HG03196 (cell line): Measurements from ENCODE around the gene EML2.
"Not testable (repeated sequence)": the region's sequence is repeated elsewhere in the genome, so short reads cannot be mapped to it uniquely, and the experiment has no call there.

Experiments
- ATAC-seq: cut with Tn5 transposase; IDR thresholded peaks from one replicate; pipeline ENCODE4 v1.9.1; 2021; ENCODE audit not compliant: unreplicated experiment

The EML2 gene

DNA sequence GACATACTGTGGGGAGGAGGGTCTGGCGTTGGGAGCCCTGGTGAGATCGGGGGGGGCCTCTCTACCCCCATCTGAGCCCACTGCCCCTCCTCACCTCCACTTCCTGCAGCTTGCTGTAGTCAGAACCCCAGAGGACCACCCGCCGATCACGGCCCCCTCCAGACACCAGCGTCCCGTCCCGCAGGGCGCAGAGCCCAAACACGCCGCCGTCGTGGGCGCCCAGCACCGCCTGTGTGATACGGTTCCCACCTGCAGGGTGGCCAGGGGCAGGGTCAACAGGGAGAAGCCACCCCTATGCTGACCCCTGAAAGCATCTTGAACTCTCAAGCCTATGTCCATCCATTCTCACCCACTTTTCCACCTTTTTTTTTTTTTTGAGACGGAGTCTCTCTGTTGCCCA is 17.8 kb downstream of the EML2 start:
- no peak for ATAC-seq

DNA sequence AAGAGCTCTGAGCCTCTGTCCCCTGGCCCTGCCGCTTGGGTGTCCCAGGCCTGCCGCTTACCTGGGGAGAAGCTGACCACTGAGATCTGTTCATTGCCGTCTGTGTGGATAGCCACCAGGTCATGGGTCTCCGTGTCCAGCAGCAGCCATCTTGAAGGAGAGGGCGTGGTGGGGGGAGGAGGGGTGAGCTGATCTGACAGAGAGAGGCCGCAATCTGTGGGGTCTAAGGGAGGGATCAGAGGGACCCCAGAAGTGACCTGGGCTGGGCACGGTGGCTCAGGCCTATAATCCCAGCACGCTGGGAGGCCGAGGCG is 22.5 kb downstream of the EML2 start:
- ATAC-seq = no peak

DNA sequence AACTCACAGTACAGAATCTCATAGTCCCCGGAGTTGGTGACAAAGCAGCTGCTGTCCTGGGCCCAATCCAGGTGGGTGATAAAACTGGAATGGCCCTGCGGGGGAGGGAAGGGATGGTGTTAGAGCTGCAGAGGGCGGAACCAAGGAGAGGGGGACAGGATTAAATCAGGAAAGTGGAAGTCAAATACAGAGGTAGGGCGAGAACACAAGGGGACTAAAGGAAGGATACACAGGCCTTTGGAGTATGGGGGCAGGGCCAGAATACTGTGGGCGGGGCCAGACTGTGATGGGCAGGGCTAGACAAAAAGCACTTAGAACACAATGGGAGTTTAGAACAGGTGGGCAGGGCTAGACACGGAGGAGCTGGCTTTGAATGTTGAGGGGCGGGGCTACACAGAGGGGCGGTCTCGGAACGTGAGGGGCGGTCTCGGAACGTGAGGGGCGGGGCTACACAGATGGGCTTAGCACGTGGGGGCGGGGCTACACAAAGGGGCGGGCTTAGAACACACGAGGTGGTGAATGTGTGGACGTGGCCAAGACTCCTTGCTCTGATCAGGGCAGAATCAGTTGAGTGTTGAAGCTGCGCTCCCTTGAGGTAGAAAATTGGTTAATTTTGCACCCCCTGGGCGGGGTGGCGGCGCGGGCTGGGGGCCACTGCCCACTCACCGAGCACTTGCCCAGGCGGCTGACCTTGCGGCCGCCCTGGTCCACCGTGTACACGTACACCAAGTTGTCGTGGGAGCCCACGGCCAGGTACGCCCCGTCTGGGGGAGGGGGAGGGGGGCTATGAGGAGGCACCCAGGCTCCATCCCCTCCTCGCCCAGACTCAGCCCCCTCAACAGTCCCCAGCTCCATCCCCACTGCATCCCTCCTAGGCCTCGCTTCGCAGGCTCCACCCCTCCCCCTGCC is 23.1 kb downstream of the EML2 start:
- ATAC-seq = no peak

DNA sequence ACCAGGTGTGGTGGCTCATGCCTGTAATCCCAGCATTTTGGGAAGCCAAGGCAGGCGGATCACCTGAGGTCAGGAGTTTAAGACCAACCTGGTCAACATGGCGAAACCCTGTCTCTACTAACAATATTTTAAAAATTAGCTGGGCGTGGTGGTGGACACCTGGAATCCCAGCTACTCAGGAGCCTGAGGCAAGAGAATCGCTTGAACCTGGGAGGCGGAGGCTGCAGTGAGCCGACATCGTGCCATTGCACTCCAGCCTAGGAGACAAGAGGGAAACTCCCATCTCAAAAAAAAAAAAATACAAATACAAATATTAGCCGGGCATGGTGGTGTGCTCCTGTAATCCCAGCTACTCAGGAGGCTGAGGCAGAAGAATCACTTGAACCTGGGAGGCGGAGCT is 24.1 kb downstream of the EML2 start:
- not testable (repeated sequence) for ATAC-seq

DNA sequence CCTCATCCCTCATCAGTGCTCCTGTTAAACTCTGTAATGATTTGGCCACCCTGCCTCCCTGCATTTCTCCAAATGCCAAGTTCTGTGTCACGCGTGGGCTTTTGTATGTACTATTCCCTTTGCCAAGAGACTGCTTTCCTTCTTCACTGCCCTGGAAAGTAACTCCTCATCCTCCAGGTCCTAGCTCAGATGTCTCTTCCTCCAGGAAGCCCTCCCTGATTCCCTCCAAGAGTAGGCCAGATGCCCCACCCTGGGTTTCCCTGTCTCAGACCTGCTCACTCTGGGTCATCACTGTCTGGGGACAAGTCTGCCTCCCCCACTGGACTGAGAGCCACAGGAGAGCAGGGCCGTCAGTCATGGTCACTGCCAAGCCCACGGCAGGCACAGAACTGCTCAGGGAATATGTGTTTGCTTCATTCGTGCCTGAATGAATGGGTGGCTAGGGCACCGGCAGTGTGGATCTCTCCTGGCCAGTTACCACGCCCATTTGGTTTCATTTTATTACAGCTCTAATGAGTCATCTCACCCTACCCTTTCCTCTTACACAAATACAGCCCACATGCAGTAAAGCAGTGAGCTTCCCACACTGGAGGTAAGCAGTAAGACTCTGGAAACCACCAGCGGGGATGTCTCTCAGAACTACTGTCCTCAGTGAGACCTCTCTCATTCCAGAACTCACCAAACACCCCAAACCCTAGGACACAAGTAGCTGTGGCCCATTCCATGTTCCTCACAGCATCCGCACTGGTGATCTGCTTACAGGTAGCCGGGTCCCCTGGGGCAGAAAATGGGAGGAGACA is 25.1 kb downstream of the EML2 start:
- ATAC-seq = no peak

DNA sequence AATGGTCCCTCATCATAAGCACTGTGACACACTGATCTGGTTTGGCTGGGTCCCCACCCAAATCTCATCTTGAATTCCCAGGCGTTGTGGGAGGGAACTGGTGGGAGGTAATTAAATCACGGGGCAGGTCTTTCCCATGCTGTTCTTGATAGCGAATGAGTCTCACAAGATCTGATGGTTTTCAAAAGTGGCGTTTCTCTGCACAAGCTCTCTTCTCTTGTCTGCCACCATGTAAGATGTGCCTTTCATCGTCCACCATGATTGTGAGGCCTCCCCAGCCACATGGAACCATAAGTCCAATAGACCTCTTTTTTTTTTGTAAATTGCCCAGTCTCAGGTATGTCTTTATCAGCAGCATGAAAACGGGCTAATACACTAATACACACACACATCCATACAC is 30.2 kb downstream of the EML2 start:
- no peak for ATAC-seq

DNA sequence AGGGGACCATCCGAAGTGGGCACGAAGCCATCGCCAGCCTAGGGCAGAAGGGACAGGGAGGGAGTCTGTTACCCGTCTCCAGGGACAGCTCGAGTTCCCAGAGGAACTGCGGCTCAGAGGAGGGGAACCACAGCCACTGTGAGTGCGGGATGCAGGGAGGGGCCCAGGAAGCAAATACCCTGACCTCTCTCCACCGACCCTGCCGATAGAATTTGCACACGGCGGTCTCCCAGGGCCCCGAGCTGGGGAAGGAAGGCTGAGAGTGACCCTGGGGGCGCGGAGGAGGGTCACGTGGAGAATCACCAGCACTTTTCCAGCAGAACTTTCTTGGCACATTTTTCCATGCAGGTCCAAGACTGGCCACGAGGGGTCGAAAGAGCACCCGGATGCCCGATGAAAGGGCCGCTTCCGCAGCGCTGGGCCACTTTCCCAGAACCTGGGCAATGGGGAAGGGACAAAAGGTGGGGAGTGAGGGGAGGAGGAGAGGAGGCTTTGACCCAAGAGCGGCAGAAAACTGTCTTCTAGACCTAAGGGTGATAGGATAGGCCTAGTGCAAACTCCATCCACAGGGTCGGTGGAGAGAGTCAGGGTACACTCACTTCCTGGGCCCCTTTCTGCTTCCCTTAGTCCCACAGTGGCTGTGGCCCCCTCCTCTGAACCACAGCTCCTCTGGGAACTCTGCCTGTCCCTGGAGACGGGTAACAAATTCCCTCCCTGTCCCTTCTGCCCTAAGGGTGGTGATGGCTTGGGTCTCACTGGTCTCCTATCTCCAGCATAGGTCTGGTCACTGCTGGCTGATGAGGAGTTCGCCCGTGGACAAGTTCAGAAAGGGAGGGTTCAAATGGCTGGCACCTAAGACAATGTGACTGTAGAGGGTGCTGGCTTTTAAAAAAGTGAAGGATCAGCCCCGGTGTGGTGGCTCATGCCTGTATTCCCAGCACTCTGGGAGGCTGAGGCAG is 31.8 kb downstream of the EML2 start:
- ATAC-seq = no peak

DNA sequence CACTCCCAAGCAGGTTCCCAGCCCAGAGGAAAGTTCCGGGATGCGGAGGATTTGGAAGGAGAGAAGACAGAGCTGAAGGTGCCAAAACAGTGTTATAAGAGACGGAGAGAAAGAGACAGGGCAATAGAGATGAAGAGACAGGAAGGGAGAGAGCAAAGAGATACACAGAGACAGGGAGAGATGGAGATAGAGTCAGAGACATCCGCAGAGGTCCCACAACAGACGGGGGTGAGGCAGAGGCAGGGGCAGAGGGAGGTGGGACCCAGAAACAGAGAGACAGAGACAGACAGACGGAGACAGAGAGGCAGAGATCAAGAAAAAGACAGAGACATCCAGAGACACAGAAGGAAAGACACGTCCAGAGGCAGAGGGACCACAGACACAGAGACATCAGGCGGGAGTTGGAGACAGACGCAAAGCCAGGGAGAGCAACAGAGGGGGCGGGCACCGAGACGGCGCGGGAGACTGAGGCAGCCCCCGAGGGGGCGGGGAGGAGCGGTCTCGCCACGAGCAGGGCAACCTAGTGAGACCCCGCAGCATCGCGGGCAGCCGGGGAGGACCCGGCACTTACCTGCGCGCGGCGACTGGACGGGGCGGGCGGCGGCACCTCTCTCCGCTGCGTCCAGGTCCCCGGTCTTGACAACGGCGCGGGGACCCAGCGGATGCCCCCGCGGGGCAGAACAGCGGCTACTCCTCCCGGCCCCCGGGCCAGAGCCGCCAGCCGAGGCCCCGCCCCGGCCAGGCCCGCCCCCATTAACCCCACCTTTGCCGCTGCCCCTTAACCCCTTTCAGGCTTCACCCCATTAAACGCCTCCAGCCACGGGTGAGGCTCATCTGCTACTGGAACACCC is 37.4 kb downstream of the EML2 start, which contains the start of gene GPR4:
GPR4 (minus strand) TSS at position 689 of the 851 bp plus-strand sequence. CDS start 10,346 bp downstream, outside the sequence.
- ATAC-seq = no peak

DNA sequence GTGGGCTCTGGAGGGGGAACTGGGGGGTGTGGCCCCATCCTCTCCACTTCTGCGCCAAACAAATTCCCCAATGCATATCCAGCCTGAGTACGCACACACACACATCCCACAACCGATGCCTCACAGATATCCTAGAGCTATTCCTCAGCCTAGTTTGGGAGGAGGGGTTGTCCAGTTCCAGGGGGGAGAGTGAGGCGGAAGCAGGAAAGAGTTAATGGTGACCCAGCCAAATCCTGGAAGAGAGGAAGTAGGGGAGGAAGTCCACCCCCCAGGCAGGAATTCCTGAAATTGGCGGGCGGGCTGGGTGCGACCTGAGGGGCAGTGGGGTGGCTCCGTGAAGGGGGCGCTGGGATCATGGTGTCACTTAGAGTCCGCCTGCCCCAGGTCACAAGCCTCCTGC is 38.1 kb downstream of the EML2 start:
- no peak for ATAC-seq

DNA sequence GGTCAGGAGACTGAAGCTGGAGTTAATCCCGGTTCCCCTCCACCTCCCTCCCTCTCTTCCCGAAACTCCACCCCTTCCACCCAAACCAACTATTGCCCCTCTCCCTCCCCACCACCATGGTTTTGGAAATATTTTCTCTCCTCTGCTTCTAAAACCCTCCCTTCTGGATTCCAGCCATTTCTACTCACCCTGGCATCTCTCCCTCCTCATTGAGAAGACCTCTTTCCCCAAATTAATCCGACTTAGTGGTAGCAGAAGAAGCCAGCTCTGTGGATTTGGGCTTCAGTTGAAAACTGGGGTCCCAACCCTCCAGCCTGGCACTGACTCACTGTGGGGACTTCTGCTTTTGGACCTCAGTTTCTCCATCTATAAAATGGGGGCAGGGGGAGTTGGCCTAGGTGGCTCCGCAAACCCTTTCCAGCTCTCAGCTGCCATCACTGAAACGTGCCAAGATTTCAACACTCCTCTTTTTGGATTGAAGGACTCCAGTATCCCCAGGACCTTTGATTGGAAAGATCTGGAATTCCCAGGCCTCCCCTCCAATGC is 38.8 kb downstream of the EML2 start:
- ATAC-seq = no peak

DNA sequence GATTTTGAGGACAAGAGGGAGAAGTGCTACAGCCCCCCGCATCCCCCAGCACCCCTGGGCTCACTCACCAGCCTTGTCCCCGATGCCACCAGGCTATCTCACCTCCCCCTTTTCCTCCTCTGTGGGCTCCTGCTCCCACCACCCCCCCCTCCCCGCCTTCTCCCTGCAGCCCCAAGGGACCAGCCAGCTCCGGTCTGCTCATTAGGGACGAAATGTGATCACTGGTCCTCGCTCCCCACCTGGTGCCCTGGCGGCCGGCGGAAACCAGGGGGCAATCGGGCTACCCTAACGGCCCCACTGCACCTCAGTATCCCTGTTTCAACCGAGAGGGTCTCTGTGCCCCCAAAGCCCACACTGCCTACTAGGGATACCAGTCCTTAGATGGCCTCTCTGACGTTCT is 39.9 kb downstream of the EML2 start:
- ATAC-seq = no peak

DNA sequence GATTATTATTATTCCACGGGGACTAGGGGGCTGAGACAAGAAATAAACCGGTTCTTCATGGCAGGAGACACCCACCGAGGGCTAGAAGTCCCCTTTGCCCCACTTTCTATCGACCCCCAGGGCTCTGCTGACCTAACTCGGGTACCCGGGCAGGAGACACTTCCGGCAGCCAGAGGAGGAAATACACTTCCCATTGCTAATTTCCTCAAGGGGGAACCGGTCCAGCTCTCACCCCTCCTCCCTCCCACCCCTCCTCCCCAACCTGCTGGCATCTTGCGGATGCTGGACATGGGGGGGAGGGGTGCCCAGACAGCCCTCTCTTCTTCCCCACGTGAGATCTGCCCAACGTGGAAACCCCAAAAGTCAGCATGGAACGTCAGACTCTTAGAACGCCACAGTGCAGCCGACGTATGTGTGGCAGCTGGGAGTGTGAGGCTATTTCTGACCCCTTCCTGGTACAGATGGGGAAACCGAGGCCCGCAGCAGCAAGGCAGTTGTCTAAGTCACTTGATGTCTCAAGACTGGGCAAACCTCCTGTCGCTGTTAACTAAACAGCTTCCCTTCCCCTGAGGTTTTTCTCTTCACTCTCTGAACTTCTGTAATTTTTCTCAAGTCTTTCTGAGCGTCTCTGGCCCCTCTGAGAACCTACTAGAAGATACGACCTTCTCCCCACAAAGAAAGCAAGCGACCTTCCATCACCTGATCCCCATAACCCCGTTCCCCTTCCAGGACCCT is 40.8 kb downstream of the EML2 start:
- ATAC-seq = no peak

DNA sequence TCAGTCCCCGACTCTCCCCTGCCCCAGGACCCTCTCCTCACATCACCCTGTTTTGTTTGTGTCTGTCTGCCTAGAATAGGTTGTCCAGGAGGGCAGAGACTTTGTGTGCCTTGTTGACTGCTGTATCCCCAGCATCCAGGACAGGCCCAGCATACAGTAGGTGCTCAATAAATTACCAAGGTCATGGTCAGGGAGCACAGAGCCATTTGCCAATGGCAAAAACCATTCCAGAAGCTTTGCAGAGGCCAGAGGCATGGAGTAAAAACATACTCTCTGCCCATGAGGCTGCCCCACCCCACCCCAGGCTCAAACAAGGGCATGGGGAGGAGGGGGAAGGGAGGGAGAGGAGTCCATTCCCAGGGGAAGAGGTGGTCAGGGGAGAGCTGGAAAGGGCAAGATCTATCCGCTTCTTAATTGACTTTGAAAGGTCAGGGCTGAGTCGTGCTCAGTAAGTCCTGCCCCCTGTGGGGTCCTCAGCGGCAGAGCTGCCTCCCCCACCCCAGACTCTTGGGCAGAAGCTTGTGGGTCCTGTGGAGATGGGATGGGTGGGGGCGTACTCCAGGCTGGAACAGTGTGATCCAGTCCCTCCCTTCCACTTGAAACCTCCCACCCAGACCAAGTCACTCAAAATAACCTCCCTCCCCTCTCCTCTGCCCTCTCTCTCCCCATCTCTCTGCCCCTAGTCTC is 41.6 kb downstream of the EML2 start:
- ATAC-seq = no peak

DNA sequence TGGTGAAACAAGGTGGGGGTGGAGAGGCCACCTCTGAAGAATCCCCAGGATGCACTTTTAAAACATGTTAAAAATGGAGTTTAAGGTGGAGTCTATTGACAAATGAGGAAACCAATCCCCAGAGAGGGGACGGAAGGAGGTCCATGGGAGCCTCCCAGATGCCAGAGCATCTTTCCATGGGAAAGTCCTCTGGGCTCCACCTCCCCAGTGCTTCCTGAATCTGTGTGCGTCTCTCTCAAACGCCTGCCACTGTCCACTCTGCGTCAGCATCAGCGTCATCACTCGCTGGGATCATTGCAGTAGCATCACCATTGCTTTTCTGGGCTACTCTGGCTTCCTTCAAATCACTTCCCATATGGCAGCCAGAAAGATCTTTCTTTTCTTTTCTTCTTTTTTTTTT is 43.4 kb downstream of the EML2 start:
- no peak for ATAC-seq

DNA sequence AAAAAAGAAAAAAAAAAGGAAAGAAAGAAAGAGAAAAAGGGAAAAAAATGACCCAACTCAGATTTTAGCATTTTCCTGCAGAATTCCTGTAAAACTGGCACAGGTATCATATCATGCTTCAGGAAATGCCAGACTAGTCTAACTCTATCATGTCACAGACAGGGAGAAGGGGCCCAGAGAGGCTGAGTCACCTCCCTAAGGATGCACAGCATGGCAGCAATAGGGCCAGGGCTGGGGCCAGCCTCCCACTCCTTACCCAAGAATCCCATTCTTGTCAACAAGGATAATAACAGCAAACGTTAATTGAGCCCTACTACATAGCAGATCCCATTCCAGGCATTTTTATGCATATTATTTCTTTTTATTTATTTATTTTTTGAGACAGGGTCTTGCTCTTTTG is 45.7 kb downstream of the EML2 start:
- ATAC-seq = no peak

DNA sequence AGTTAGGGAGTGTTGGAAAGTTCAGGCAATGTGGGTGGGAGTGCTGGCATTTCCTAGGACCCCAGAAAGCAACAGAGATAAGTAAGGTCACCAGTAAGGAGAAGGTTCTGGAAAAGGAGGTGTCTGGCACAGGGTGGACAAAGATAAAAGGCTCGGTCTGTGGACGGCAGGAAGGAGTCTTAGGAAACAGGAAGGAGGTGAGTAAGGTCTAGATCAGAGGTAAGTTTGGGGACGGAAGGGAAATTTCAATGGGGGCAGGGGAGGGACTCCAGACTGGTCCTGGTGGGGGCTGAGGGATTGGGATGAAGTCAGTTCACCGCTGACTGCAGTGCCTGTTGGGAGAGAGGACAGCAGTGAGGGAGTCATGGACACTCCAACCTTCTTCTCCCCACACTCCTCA is 46.8 kb downstream of the EML2 start:
- ATAC-seq = no peak

DNA sequence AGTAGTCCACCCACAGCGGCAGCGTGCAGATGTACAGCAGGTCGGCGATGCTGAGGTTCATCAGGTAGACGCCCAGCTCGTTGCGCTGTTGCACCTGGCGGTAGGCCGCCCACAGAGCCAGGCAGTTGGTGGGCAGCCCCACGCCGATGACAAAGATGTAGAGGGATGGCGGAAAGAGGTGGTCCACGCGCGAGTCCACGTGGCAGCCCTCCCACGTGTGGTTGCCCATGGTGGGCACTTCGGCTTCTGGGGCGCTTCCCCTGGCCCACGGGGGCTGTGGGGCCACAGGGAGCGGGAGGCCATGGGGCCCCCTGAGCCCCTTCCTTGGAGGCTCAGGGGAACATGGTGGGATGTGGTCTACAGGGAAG is 47.6 kb downstream of the EML2 start:
- no peak for ATAC-seq

DNA sequence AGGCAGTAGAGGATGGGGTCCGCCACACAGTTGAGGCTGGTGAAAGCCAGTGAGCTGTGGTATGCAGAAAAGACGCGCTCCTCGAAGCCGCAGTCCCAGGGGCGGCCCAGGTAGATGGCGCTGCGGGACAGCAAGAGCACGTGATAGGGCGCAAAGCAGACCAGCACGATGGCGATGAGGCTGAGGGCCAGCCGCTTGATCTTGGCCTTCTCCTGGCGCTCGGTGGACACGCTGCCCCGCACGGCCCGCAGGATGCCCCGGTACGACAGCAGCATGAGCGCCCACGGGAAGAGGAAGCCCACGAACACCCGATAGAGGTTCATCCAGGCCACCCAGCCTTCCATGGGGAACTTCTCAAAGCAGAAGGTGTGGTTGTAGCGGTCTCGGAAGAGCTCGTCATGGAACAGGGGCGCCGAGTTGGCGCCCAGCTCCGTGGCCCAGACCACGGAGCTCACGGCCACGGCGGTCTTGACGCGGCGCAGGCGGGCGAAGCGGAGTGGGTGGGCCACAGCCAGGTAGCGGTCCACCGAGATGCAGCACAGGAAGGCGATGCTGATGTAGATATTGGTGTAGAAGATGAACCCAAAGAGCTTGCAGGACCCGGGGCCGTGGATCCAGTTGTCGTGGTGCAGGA is 48.1 kb downstream of the EML2 start:
- no peak for ATAC-seq
